SIG-M5 treated with dmso at 0.1 percent for 504 hours (cell line): ENCODE data around the gene UBR4.

ENCODE experiments used
- DNase-seq: peaks from one replicate; lab custom pipeline; 2025; ENCODE audit not compliant: unreplicated experiment; lab: John Stamatoyannopoulos, UW

UBR4 gene

GRCh38 chr1:19038732-19039131 lies 171.3 kb downstream of the UBR4 start:
- no peak for DNase-seq

- DNase-seq, result no peak
These were observed 172.0 kb downstream of the UBR4 start for GRCh38 chr1:19038096-19038495.

GRCh38 chr1:19037659-19038058 lies 172.4 kb downstream of the UBR4 start:
- no peak for DNase-seq

GRCh38 chr1:19036813-19037605 lies 173.1 kb downstream of the UBR4 start:
- no peak for DNase-seq

GRCh38 chr1:19036041-19036812 lies 173.8 kb downstream of the UBR4 start:
- no peak for DNase-seq

- no peak for DNase-seq
These were observed 174.6 kb downstream of the UBR4 start for GRCh38 chr1:19035377-19036040.

- DNase-seq, result no peak
These were observed 175.3 kb downstream of the UBR4 start for GRCh38 chr1:19034721-19035120.

GRCh38 chr1:19033926-19034680 lies 176.0 kb downstream of the UBR4 start:
- no peak for DNase-seq

GRCh38 chr1:19033515-19033839 lies 176.6 kb downstream of the UBR4 start:
- no peak for DNase-seq

GRCh38 chr1:19032701-19033514 lies 177.2 kb downstream of the UBR4 start:
- no peak for DNase-seq

- DNase-seq, result no peak
These were observed 177.7 kb downstream of the UBR4 start for GRCh38 chr1:19032413-19032695.

GRCh38 chr1:19029191-19030085 lies 180.6 kb downstream of the UBR4 start:
- peak; percentile 12 for DNase-seq

GRCh38 chr1:19028546-19029129 lies 181.4 kb downstream of the UBR4 start:
- no peak for DNase-seq

GRCh38 chr1:19028110-19028509 lies 182.0 kb downstream of the UBR4 start:
- no peak for DNase-seq
